PC-9 (cell line): Measurements from ENCODE around the gene RUNX2.

Experiments used
- CTCF ChIP-seq: fragments of 200-600 bp; sonication (generic); conservative IDR thresholded peaks from 2 replicates; pipeline ENCODE4 v1.6.1; 2017; ENCODE audit warnings: mixed run types, antibody characterized with exemption, mild to moderate bottlenecking, moderate library complexity
- EZH2 ChIP-seq: fragments of 200-600 bp; sonication (generic); IDR thresholded peaks from 2 replicates; pipeline ENCODE4 v1.8.0; 2017; ENCODE audit warnings: antibody characterized with exemption, low read depth

- TF ChIP-seq CTCF (no peak), EZH2 (no peak)
Measured at GRCh38 chr6:45455408-45455807, 127.3 kb downstream of the RUNX2 start.
